Activated CD8-positive, alpha-beta T cell treated with anti-CD3 and anti-CD28 coated beads for 36 hours (primary cell): ENCODE measurements around the gene LTK. TPM values are rescaled to one million over a fixed set of nuclear protein-coding genes. Genes with fewer than 3 reads are reported as not detected.

Source experiments
- ATAC-seq: fragments of 200-7000 bp; cut with Tn5 transposase; one replicate; pipeline ENCODE4 v1.10.0; 2021; ENCODE audit warnings: mild to moderate bottlenecking, moderate library complexity
- CTCF ChIA-PET: fragments of 350-600 bp; sonication (Branson Sonifier 250); formaldehyde crosslinking; loops from one replicate; lab custom pipeline; 2021; ENCODE audit warnings: antibody characterized with exemption; lab: Charles Lee
- POLR2A ChIA-PET: fragments of 350-600 bp; sonication (Branson Sonifier 250); formaldehyde crosslinking; loops from one replicate; lab custom pipeline; 2021; ENCODE audit warnings: antibody characterized with exemption; lab: Charles Lee
- DNase-seq: peaks from one replicate; pipeline ENCODE4 v3.0.0-alpha.2; 2020
- H3K27ac Mint-ChIP-seq: one replicate; pipeline ENCODE4 v1.8.0; 2021; ENCODE audit warnings: mild to moderate bottlenecking, mixed read lengths
- H3K27me3 Mint-ChIP-seq: one replicate; pipeline ENCODE4 v1.8.0; 2021; ENCODE audit warnings: mixed read lengths
- H3K36me3 Mint-ChIP-seq: one replicate; pipeline ENCODE4 v1.8.0; 2021; ENCODE audit warnings: low read depth, mixed read lengths
- H3K4me1 Mint-ChIP-seq: one replicate; pipeline ENCODE4 v1.8.0; 2021; ENCODE audit warnings: low read depth, mixed read lengths
- H3K4me3 Mint-ChIP-seq: one replicate; pipeline ENCODE4 v1.8.0; 2021; ENCODE audit warnings: mild to moderate bottlenecking, moderate library complexity, mixed read lengths
- H3K9me3 Mint-ChIP-seq: one replicate; pipeline ENCODE4 v1.8.0; 2021; ENCODE audit warnings: mixed read lengths
- intact Hi-C: fragments of 100-400 bp; cut with micrococcal nuclease; formaldehyde crosslinking; loops from one replicate; pipeline ENCODE4 v1.10.0; 2022
- total RNA-seq, 2 experiments: library from RNA; stranded (reverse); gene quantifications; one replicate each; pipeline ENCODE4 v1.2.3, GENCODE V29; 2021
- TF ChIP-seq, protein P1 (sequence below): fragments of 200-600 bp; IDR thresholded peaks from one replicate; pipeline ENCODE4 v1.8.0; 2022; ENCODE audit warnings: antibody characterized with exemption, mild to moderate bottlenecking

Gene LTK
- total RNA-seq, 2 experiments from 2014 or later = 0.81 to 0.83 TPM

DNA sequence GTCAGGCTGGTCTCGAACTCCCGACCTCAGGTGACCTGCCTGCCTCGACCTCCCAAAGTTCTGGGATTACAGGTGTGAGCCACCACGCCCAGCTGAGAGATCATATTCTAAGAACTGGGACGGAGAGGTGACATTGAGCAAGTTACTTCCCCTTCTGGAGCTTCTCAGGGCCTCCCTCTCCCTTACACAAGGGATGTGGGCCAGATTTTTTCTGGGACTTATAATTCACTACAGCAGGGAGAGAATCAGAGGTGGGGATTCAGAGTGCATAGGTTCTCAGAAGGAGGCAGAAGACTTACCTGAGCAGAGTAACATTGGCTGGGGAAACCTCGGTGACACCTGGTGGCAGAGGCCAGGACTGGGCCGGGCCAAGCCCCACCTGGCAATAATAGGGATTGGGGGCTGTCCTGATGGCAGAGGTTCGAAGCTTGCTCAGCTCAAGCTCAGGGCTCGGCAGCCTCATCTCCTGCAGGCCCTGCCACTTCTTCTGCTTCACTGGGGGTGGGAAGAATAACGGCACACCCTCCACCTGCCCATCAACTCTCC is 6.8 kb downstream of the LTK start:
- H3K4me3 Mint-ChIP-seq = no peak overlapping the region
- no peak for DNase-seq
- ChIA-PET CTCF (interaction anchor here (0.6 to 5.2 kb wide), 2 partner anchors 41 to 142 kb away, joined by 3 to 39 read pairs; no protein-coding TSS in a partner anchor), POLR2A (interaction anchor here (0.9 to 1.8 kb wide), 2 partner anchors 14 to 41 kb away, joined by 3 to 5 read pairs; partner anchors contain the start of gene ITPKA)
- intact Hi-C loops = loop anchor here (5.0 kb wide), 1 partner anchor 40 kb away; no protein-coding TSS in a partner anchor
- ATAC-seq = peak; percentile 35
- peaks cover 7% of the 10 kb centered on the region for H3K4me1 Mint-ChIP-seq
- H3K9me3 Mint-ChIP-seq = no peaks in the 10 kb centered on the region
- TF ChIP-seq, protein P1, sequence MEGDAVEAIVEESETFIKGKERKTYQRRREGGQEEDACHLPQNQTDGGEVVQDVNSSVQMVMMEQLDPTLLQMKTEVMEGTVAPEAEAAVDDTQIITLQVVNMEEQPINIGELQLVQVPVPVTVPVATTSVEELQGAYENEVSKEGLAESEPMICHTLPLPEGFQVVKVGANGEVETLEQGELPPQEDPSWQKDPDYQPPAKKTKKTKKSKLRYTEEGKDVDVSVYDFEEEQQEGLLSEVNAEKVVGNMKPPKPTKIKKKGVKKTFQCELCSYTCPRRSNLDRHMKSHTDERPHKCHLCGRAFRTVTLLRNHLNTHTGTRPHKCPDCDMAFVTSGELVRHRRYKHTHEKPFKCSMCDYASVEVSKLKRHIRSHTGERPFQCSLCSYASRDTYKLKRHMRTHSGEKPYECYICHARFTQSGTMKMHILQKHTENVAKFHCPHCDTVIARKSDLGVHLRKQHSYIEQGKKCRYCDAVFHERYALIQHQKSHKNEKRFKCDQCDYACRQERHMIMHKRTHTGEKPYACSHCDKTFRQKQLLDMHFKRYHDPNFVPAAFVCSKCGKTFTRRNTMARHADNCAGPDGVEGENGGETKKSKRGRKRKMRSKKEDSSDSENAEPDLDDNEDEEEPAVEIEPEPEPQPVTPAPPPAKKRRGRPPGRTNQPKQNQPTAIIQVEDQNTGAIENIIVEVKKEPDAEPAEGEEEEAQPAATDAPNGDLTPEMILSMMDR = no peak
- H3K27me3 Mint-ChIP-seq = peaks cover 40% of the 10 kb centered on the region
- H3K27ac Mint-ChIP-seq = no peak overlapping the region
- H3K36me3 Mint-ChIP-seq = no peaks in the 10 kb centered on the region

- intact Hi-C loops = loop anchor here (5.0 kb wide), 1 partner anchor 38 kb away; no protein-coding TSS in a partner anchor
- Mint-ChIP-seq H3K4me1 (peaks cover 15% of the 10 kb centered on the region), H3K27me3 (peaks cover 47% of the 10 kb centered on the region), H3K9me3 (no peaks in the 10 kb centered on the region), H3K36me3 (no peaks in the 10 kb centered on the region), H3K27ac (no peak overlapping the region), H3K4me3 (no peak overlapping the region)
- ATAC-seq (no peak), DNase-seq (no peak)
- TF ChIP-seq, protein P1 = no peak
- ChIA-PET CTCF (interaction anchor here (0.9 to 5.2 kb wide), 2 partner anchors 24 to 40 kb away, joined by 3 to 39 read pairs; no protein-coding TSS in a partner anchor), POLR2A (interaction anchor here (0.9 kb wide), 1 partner anchor 12 kb away, joined by 4 read pairs; the partner anchor contains the start of gene ITPKA)
These were observed 7.9 kb downstream of the LTK start for GRCh38 chr15:41505776-41506175.

GRCh38 chr15:41504751-41505492 is 8.7 kb downstream of the LTK start:
- no peak for DNase-seq
- TF ChIP-seq, protein P1 = no peak
- intact Hi-C loops = loop anchor here (5.0 kb wide), 1 partner anchor 38 kb away; no protein-coding TSS in a partner anchor
- Mint-ChIP-seq H3K27me3 (peaks cover 44% of the 10 kb centered on the region), H3K27ac (no peak overlapping the region), H3K4me1 (peaks cover 17% of the 10 kb centered on the region), H3K4me3 (no peak overlapping the region), H3K36me3 (no peaks in the 10 kb centered on the region), H3K9me3 (no peaks in the 10 kb centered on the region)
- ATAC-seq = no peak
- ChIA-PET POLR2A (interaction anchor here (0.9 to 1.1 kb wide), 2 partner anchors 9 to 11 kb away, joined by 3 to 4 read pairs; partner anchors contain the start of gene ITPKA), CTCF (interaction anchor here (0.9 to 5.2 kb wide), 3 partner anchors 23 to 39 kb away, joined by 3 to 39 read pairs (median 23); no protein-coding TSS in a partner anchor)

- Mint-ChIP-seq H3K9me3 (no peaks in the 10 kb centered on the region), H3K4me3 (no peak overlapping the region), H3K27me3 (peaks cover 51% of the 10 kb centered on the region), H3K36me3 (no peaks in the 10 kb centered on the region), H3K4me1 (peaks cover 17% of the 10 kb centered on the region), H3K27ac (no peak overlapping the region)
- intact Hi-C loops = no loop called here
- ChIA-PET POLR2A (interaction anchor here (0.6 to 1.1 kb wide), 2 partner anchors 38 to 100 kb away, joined by 3 read pairs; no protein-coding TSS in a partner anchor), CTCF (interaction anchor here (3.8 kb wide), 1 partner anchor 37 kb away, joined by 23 read pairs; no protein-coding TSS in a partner anchor)
- TF ChIP-seq, protein P1 = no peak
- DNase-seq (no peak), ATAC-seq (no peak)
These were observed 10.0 kb downstream of the LTK start for GRCh38 chr15:41503669-41504010.
